SH-SY5Y (cell line): ENCODE measurements around the gene ST3GAL4.

ENCODE experiments used
- GATA2 ChIP-seq: IDR thresholded peaks from 2 replicates; pipeline ENCODE4 v1.6.1; 2011; ENCODE audit warnings: mild to moderate bottlenecking, low read depth, low read length
- GATA3 ChIP-seq: IDR thresholded peaks from 2 replicates; pipeline ENCODE4 v1.6.1; 2011; ENCODE audit warnings: low read depth, mild to moderate bottlenecking, low read length, moderate library complexity

DNA sequence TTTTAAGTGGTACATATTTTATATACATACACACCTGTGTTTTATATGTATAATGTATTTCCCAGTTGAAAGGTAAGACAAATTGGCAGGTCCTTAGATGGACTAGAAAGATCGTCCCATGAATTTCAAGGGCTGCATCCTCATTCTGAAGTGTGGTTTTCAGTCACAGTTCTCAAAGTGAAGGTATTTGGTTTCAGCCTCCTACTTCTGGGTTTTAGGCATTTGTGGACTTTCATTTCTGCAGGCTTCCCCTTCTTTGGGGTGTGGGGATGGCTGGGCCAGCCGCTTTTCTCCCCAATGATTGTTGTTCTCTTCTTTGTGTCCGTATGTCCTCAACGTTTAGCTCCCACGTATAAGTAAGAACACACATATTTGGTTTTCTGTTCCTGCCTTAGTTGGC lies 41.7 kb upstream of the ST3GAL4 start:
- no peak for TF ChIP-seq GATA2
- TF ChIP-seq GATA3, result no peak
